Kidney (tissue), 14 donors: Measurements from ENCODE around the gene AFDN. TPM values are rescaled to one million over a fixed set of nuclear protein-coding genes. Genes with fewer than 3 reads are reported as not detected.

Experiments
- DNase-seq, 5 donors: peaks; one replicate each; pipeline ENCODE4 v3.0.0-alpha.2; 2013 to 2020
- FAIRE-seq: peaks from 2 replicates; lab custom pipeline; 2012; peaks lifted over from hg19 to GRCh38; lab: Jason Lieb, UNC
- H3K27ac ChIP-seq, 2 donors: one replicate each; pipeline ENCODE4 v1.7.0; 2013; ENCODE audit warnings: low read depth in 2 of 2, low read length in 2 of 2, inconsistent platforms in 1 of 2
- H3K27me3 ChIP-seq: one replicate; pipeline ENCODE4 v1.7.1; 2013; ENCODE audit warnings: low read length, inconsistent platforms; ENCODE audit not compliant: control insufficient read depth, insufficient read depth
- H3K36me3 ChIP-seq, 3 donors: one replicate each; pipeline versions ENCODE4 v1.7.0 to v1.7.1; 2013; ENCODE audit warnings: low read length in 3 of 3, control low read depth in 1 of 3, inconsistent platforms in 1 of 3; ENCODE audit not compliant: insufficient read depth in 3 of 3, control insufficient read depth in 2 of 3
- H3K4me1 ChIP-seq, 3 donors: one replicate each; pipeline versions ENCODE4 v1.7.0 to v1.7.1; 2013; ENCODE audit warnings: low read length in 3 of 3, inconsistent platforms in 1 of 3, low read depth in 1 of 3; ENCODE audit not compliant: control insufficient read depth in 2 of 3, insufficient read depth in 2 of 3
- H3K4me3 ChIP-seq, 3 donors: one replicate each; pipeline versions ENCODE4 v1.7.0 to v1.8.1; 2013; ENCODE audit warnings: low read length in 3 of 3, control low read depth in 1 of 3, inconsistent platforms in 1 of 3
- H3K9ac ChIP-seq, 3 donors: one replicate each; pipeline versions ENCODE4 v1.7.0 to v1.7.1; 2013; ENCODE audit warnings: low read length in 3 of 3, control low read depth in 1 of 3, inconsistent platforms in 1 of 3
- H3K9me3 ChIP-seq, 3 donors: one replicate each; pipeline versions ENCODE4 v1.7.0 to v1.7.1; 2013; ENCODE audit warnings: low read length in 3 of 3, control low read depth in 1 of 3, inconsistent platforms in 1 of 3; ENCODE audit not compliant: control insufficient read depth in 2 of 3, insufficient read depth in 1 of 3
- CTCF ChIP-seq: IDR thresholded peaks from 3 replicates; pipeline ENCODE4 v1.5.1; 2012; ENCODE audit warnings: mild to moderate bottlenecking, moderate library complexity, borderline replicate concordance; ENCODE audit not compliant: insufficient read depth; ENCODE audit errors: extremely low read depth
- intact Hi-C: fragments of 100-400 bp; cut with DNase I; formaldehyde crosslinking; loops from one replicate; pipeline ENCODE4 v1.11.1; 2022
- polyA plus RNA-seq: library from polyadenylated mRNA; stranded (reverse); fragments of 350-450 nt; fragmentation: Illumina TruSeq; extraction: RNeasy Lipid Tissue Mini Kit (QIAGEN cat#74804); gene quantifications from one replicate; pipeline ENCODE4 v1.2.3, GENCODE V29; 2014; ENCODE audit warnings: low read depth, low replicate concordance; ENCODE audit not compliant: insufficient read depth
- total RNA-seq: library from RNA; stranded (reverse); fragmentation: NEBNext Ultra II Directional; extraction: Animal tissue kit (Norgen Biotek cat#: 25700); gene quantifications from one replicate; pipeline ENCODE4 v1.2.1, GENCODE V29; 2021
- donor health status: control.
- donor health status: control.
- donor health status: control.
- donor health status: control.
- donor health status: control.
- donor health status: DM: yes; HTN: yes; CAD: no.
- donor health status: Normal renal cell carcinoma (clear cell type).

AFDN gene
- total and polyA plus RNA-seq, 2 donors from 2014 or later, result 21.5 to 175 TPM

DNA sequence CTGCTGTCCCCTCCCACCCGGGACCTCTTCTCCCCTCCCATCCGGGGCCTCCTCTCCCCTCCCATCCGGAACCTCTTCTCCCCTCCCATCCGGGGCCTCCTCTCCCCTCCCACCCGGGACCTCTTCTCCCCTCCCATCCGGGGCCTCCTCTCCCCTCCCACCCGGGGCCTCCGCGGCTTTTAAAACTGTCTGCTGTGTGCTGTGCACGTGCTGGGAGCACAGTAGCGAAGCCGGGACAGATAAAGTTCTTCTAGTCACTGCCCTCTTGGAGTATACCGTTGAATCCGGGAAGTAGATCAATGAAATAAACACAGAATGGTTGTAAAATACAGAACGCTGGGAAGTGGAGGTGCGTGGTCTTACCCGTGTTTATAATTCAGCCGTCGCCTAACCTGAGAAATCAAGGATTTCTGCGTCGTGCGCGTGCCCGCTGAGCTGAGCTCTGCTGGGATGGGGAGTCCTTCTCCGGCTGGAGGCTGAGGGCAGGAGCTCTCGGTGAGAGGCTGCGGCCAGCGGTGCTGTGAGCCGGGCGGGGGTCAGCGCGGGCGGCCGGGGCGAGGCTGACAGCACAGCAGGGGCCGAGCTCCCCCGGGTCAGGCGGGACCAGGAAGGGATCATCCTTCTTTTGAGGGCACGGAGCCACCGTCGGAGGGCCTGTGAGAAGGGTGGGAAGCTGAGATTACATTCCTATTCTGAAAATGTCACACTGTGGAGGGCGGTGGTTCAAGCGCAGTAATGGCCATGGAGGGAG, 151.2 kb downstream of the AFDN start:
- no peaks in the 10 kb centered on the region for H3K9me3 ChIP-seq
- DNase-seq (no peak), FAIRE-seq (no peak)
- intact Hi-C loops, result no loop called here
- no peak overlapping the region for H3K4me3 ChIP-seq
- no peaks in the 10 kb centered on the region for H3K4me1 ChIP-seq
- no peak overlapping the region for H3K9ac ChIP-seq
- no peak for TF ChIP-seq CTCF
- no peaks in the 10 kb centered on the region for H3K36me3 ChIP-seq
- no peaks in the 10 kb centered on the region for H3K27me3 ChIP-seq
- H3K27ac ChIP-seq, result no peak overlapping the region

- Histone ChIP-seq H3K4me1 (no peaks in the 10 kb centered on the region), H3K27ac (no peak overlapping the region), H3K36me3 (no peaks in the 10 kb centered on the region), H3K4me3 (no peak overlapping the region), H3K9ac (no peak overlapping the region), H3K9me3 (no peaks in the 10 kb centered on the region), H3K27me3 (no peaks in the 10 kb centered on the region)
- FAIRE-seq (no peak), DNase-seq (no peak)
- no peak for TF ChIP-seq CTCF
- intact Hi-C loops, result no loop called here
Measured at GRCh38 chr6:167978607-167979006, 151.9 kb downstream of the AFDN start.

GRCh38 chr6:167979436-167980139, 152.9 kb downstream of the AFDN start:
- DNase-seq, result no peak
- H3K27ac ChIP-seq, result no peak overlapping the region
- FAIRE-seq, result no peak
- no peak overlapping the region for H3K9ac ChIP-seq
- no peaks in the 10 kb centered on the region for H3K9me3 ChIP-seq
- no peaks in the 10 kb centered on the region for H3K27me3 ChIP-seq
- no peak for TF ChIP-seq CTCF
- no peaks in the 10 kb centered on the region for H3K36me3 ChIP-seq
- H3K4me3 ChIP-seq, result no peak overlapping the region
- H3K4me1 ChIP-seq, result no peaks in the 10 kb centered on the region
- intact Hi-C loops, result no loop called here
